ENCODE measurements around the gene CUL1.

The CUL1 gene

DNA sequence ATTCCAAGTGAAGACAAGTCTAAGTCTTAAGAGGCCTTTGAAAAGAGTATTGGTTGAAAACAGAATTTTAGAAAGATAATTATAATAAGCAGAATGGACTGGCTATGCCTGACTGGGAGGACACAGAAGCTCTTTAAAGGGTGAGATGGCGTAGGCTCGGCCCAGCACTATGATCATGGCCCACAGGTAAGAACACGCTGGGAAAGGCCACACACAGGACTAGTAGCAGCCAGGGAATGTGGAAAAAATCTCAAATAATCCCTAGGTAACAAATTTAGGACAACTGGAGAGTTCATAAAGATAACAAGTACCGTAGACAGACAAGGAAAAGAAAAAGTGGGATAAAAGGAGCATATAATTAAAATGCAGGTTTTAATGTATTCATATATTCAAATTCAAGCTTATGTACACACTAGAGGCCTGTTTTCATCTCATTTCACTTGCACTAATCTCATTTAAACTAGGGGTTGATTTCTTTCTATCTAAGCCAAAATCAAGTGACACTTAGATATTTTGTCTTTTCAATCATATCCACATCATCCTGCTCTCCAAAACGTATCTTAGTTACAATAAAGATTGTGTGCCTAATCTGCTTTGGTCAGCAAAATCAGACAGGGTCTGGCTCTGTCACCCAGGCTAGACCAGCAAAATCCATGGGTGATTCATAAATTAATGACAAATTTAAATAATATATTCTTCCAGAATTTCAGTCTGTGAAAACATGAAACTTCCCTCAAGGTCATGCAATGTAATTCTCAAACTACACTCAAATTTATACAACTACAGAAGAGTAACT is 132.4 kb downstream of the CUL1 start:
- Histone ChIP-seq H3K27ac (no peak overlapping the region), H2AFZ (no peak overlapping the region), H3K9ac (no peak overlapping the region), H3K4me3 (ENCODE audit: low read depth, low read length) (no peak overlapping the region), H3K4me1 (no peaks in the 10 kb centered on the region), H3K36me3 (ENCODE audit: control insufficient read depth, insufficient read depth, low read length) (no peaks in the 10 kb centered on the region), H3K9me3 (ENCODE audit: control insufficient read depth, low read length) (no peaks in the 10 kb centered on the region), H3K27me3 (ENCODE audit: control insufficient read depth, insufficient read depth, low read length) (no peaks in the 10 kb centered on the region), H3K79me2 (no peaks in the 10 kb centered on the region), H3K4me2 (ENCODE audit: low read length) (no peak overlapping the region)
- TF ChIP-seq, protein P1, sequence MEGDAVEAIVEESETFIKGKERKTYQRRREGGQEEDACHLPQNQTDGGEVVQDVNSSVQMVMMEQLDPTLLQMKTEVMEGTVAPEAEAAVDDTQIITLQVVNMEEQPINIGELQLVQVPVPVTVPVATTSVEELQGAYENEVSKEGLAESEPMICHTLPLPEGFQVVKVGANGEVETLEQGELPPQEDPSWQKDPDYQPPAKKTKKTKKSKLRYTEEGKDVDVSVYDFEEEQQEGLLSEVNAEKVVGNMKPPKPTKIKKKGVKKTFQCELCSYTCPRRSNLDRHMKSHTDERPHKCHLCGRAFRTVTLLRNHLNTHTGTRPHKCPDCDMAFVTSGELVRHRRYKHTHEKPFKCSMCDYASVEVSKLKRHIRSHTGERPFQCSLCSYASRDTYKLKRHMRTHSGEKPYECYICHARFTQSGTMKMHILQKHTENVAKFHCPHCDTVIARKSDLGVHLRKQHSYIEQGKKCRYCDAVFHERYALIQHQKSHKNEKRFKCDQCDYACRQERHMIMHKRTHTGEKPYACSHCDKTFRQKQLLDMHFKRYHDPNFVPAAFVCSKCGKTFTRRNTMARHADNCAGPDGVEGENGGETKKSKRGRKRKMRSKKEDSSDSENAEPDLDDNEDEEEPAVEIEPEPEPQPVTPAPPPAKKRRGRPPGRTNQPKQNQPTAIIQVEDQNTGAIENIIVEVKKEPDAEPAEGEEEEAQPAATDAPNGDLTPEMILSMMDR (IDR thresholded peaks at IDR 0.05) = no peak

DNA sequence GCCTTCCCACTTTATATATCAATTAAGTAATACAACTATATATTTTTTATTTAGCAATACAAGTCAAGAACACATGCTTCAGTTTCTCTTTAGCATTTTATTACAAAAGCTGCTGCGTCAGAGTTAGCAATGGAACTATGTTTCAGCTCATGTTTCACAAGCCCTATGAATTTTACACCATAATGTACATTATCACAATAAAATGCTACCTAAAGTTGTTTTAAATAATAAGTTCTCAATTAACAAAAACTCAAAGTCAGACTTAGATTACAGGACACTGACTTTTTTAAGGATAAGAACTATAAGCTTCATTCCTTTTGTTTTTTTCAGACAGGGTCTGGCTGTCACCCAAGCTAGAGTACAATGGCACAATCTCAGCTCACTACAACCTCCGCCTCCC is 133.1 kb downstream of the CUL1 start:
- Histone ChIP-seq H3K9me3 (ENCODE audit: control insufficient read depth, low read length) (no peaks in the 10 kb centered on the region), H3K9ac (no peak overlapping the region), H3K4me1 (no peaks in the 10 kb centered on the region), H3K27ac (no peak overlapping the region), H3K4me2 (ENCODE audit: low read length) (no peak overlapping the region), H3K27me3 (ENCODE audit: control insufficient read depth, insufficient read depth, low read length) (no peaks in the 10 kb centered on the region), H3K36me3 (ENCODE audit: control insufficient read depth, insufficient read depth, low read length) (no peaks in the 10 kb centered on the region), H2AFZ (no peak overlapping the region), H3K4me3 (ENCODE audit: low read depth, low read length) (no peak overlapping the region), H3K79me2 (no peaks in the 10 kb centered on the region)
- TF ChIP-seq, protein P1 (IDR thresholded peaks at IDR 0.05) = no peak

DNA sequence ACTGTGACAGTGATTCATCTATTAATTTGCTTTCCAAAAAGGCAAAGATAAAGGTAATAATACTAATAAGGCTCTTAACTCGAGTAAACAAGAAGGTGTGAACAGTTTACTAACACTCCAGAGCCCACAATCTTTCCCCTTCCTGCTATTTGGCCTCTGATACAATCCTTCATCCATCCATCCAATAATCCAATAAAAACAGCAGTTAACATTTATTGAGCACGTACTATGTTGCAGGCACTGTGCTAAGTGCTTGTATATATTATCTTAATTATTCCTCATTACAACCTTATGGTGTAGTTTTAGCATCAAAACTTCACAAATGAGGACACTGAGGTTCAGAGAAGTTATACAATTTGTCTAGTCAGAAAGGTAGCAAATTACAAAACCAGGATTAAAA is 135.9 kb downstream of the CUL1 start:
- H3K9ac ChIP-seq = no peak overlapping the region
- no peak overlapping the region for H2AFZ ChIP-seq
- H3K79me2 ChIP-seq = no peaks in the 10 kb centered on the region
- no peak overlapping the region for H3K27ac ChIP-seq
- H3K9me3 ChIP-seq (ENCODE audit: control insufficient read depth, low read length) = no peaks in the 10 kb centered on the region
- H3K4me3 ChIP-seq (ENCODE audit: low read depth, low read length) = no peak overlapping the region
- no peaks in the 10 kb centered on the region for H3K27me3 ChIP-seq (ENCODE audit: control insufficient read depth, insufficient read depth, low read length)
- H3K4me1 ChIP-seq = no peaks in the 10 kb centered on the region
- H3K36me3 ChIP-seq (ENCODE audit: control insufficient read depth, insufficient read depth, low read length) = no peaks in the 10 kb centered on the region
- H3K4me2 ChIP-seq (ENCODE audit: low read length) = no peak overlapping the region
- TF ChIP-seq, protein P1 (IDR thresholded peaks at IDR 0.05) = no peak

DNA sequence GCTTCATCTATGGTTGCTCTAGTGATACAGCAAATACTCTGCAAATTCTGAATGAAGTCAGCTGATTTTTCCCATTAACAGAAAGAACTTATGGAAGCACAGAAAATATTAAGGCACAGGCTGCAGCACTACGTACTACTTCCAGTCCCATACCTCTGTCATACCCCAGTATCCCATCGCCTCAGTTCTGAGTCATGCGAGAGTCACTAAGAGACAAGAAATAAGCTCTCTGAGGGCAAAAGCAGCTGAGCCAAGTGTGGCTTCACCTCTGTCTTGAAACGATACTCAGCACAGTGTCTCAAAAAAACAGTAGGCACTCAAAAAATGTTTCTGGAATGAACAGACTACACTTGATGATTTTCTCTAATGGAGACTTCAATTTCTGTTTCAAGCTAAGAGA is 137.2 kb downstream of the CUL1 start:
- no peak overlapping the region for H3K9ac ChIP-seq

More for the DNA sequence above, 137.2 kb downstream of the CUL1 start:
- Histone ChIP-seq H3K36me3 (ENCODE audit: control insufficient read depth, insufficient read depth, low read length) (no peaks in the 10 kb centered on the region), H3K27ac (no peak overlapping the region), H3K27me3 (ENCODE audit: control insufficient read depth, insufficient read depth, low read length) (no peaks in the 10 kb centered on the region), H3K79me2 (no peaks in the 10 kb centered on the region), H3K4me1 (no peaks in the 10 kb centered on the region), H3K4me2 (ENCODE audit: low read length) (no peak overlapping the region), H3K9me3 (ENCODE audit: control insufficient read depth, low read length) (no peaks in the 10 kb centered on the region), H3K4me3 (ENCODE audit: low read depth, low read length) (no peak overlapping the region), H2AFZ (no peak overlapping the region)
- TF ChIP-seq, protein P1 (IDR thresholded peaks at IDR 0.05) = no peak
